K562 (cell line): ENCODE measurements around the gene PCOLCE2. TPM values are rescaled to one million over a fixed set of nuclear protein-coding genes. Genes with fewer than 3 reads are reported as not detected.

Source experiments
- FOXJ2 ChIP-seq: fragments of 200-800 bp; sonication (Bioruptor generic); IDR thresholded peaks from 2 replicates; pipeline ENCODE4 v1.6.1; 2016; ENCODE audit warnings: missing genetic modification characterization, missing compliant biosample characterization
- KAT8 ChIP-seq: fragments of 450-650 bp; IDR thresholded peaks from 2 replicates; pipeline ENCODE4 v1.6.1; 2016; ENCODE audit warnings: low read depth, mild to moderate bottlenecking
- MCM3 ChIP-seq: fragments of 450-650 bp; IDR thresholded peaks from 2 replicates; pipeline ENCODE4 v1.6.1; 2016
- NEUROD1 ChIP-seq: fragments of 150-350 bp; IDR thresholded peaks from 2 replicates; pipeline ENCODE4 v1.6.1; 2014; ENCODE audit warnings: borderline replicate concordance, low read length, low read depth; ENCODE audit not compliant: partially characterized antibody
- NFE2 ChIP-seq: IDR thresholded peaks from 2 replicates; pipeline ENCODE4 v1.6.1; 2014; ENCODE audit warnings: antibody characterized with exemption, low read depth
- RBBP5 ChIP-seq: fragments of 200-600 bp; sonication (generic); IDR thresholded peaks from 2 replicates; pipeline ENCODE4 v1.6.1; 2012; ENCODE audit warnings: borderline replicate concordance, mild to moderate bottlenecking, low read length, control low read depth, inconsistent platforms; ENCODE audit not compliant: insufficient read depth, poor library complexity, severe bottlenecking
- SAFB ChIP-seq: fragments of 200-400 bp; formaldehyde crosslinking; IDR thresholded peaks from 2 replicates; pipeline ENCODE4 v1.6.1; 2017; ENCODE audit warnings: low read depth, low read length, borderline replicate concordance
- TBP ChIP-seq: optimal IDR thresholded peaks from 2 replicates; pipeline ENCODE3; 2011; ENCODE audit warnings: low read depth, low read length, improper control_type of control experiment
- ZKSCAN3 ChIP-seq: fragments of 250-450 bp; sonication (Bioruptor Pico); IDR thresholded peaks from 2 replicates; pipeline ENCODE4 v1.4.0; 2020
- ZNF3 ChIP-seq: fragments of 250-450 bp; sonication (Bioruptor Pico); IDR thresholded peaks from 2 replicates; pipeline ENCODE4 v1.5.0; 2021; ENCODE audit warnings: mild to moderate bottlenecking, moderate library complexity
- ZNF644 ChIP-seq: fragments of 200-800 bp; sonication (Bioruptor generic); IDR thresholded peaks from 2 replicates; pipeline ENCODE4 v1.6.1; 2016; ENCODE audit warnings: low read depth, missing genetic modification characterization, missing compliant biosample characterization
- polyA plus RNA-seq, 8 experiments: library from polyadenylated mRNA; depleted of rRNA in 4 of 8; stranded (reverse) in 5 of 8; unstranded in 3 of 8; fragments of >200 nt; fragmentation: Nextera tagmentation in 2 of 8; fragmentation: Illumina TruSeq in 1 of 8; extraction: Ambion mirVana in 2 of 8; extraction: Trizol in 1 of 8; gene quantifications; 2 replicates each; pipeline versions ENCODE4 v1.2.1 to v1.2.3, GENCODE V29; 2011 to 2014; ENCODE audit warnings: inconsistent platforms in 1 of 8, missing spikeins in 1 of 8
- total RNA-seq, 7 experiments: library from RNA; depleted of rRNA in 6 of 7; stranded (reverse); fragments of >200 nt in 6 of 7; fragmentation: Illumina TruSeq in 2 of 7; extraction: Trizol in 2 of 7; gene quantifications; 2 replicates each; pipeline versions ENCODE4 v1.2.1 to v1.2.3, GENCODE V29; 2011 to 2021; ENCODE audit warnings: low replicate concordance in 1 of 7
- TF ChIP-seq, protein P1 (sequence below): fragments of 250-450 bp; sonication (Bioruptor Pico); IDR thresholded peaks from 2 replicates; pipeline ENCODE4 v1.6.1; 2021; ENCODE audit warnings: mild to moderate bottlenecking
- TF ChIP-seq, protein P2 (sequence below): sonication (generic); formaldehyde crosslinking; IDR thresholded peaks from 2 replicates; pipeline ENCODE4 v1.8.1; 2022; ENCODE audit warnings: missing genetic modification reagents
- TF ChIP-seq, protein P3 (sequence below): fragments of 250-450 bp; sonication (Bioruptor Pico); IDR thresholded peaks from 2 replicates; pipeline ENCODE4 v1.5.0; 2021
- TF ChIP-seq, protein P4 (sequence below), 2 experiments: fragments of 200-800 bp in 1 of 2; sonication (Bioruptor generic) in 1 of 2; sonication (generic) in 1 of 2; formaldehyde crosslinking in 1 of 2; IDR thresholded peaks in 1 of 2; conservative IDR thresholded peaks in 1 of 2; 2 replicates each; pipeline versions ENCODE4 v1.5.0 to v1.6.1; 2016 to 2020; ENCODE audit warnings: missing compliant biosample characterization in 1 of 2, missing genetic modification characterization in 1 of 2, missing genetic modification reagents in 1 of 2
- TF ChIP-seq, protein P5 (sequence below): sonication (generic); formaldehyde crosslinking; IDR thresholded peaks from 2 replicates; pipeline ENCODE4 v1.8.0; 2022; ENCODE audit warnings: mild to moderate bottlenecking, missing genetic modification reagents
- TF ChIP-seq, protein P6 (sequence below): sonication (generic); formaldehyde crosslinking; IDR thresholded peaks from 2 replicates; pipeline ENCODE4 v1.9.0; 2022; ENCODE audit warnings: mild to moderate bottlenecking, missing genetic modification reagents
- TF ChIP-seq, protein P7 (sequence below), 2 experiments: fragments of 250-450 bp in 1 of 2; fragments of 450-650 bp in 1 of 2; sonication (Bioruptor Pico) in 1 of 2; IDR thresholded peaks; 2 replicates each; pipeline versions ENCODE4 v1.6.1 to v1.8.0; 2016 to 2021; ENCODE audit warnings: mild to moderate bottlenecking in 2 of 2, moderate library complexity in 2 of 2, missing compliant biosample characterization in 1 of 2, missing genetic modification characterization in 1 of 2

The PCOLCE2 gene
- total and polyA plus RNA-seq, 9 of the 15 experiments (the other 6 are each of a cell fraction or from before 2014, with no cell fraction given) = 0.18 to 1.2 (median 0.65) TPM

DNA sequence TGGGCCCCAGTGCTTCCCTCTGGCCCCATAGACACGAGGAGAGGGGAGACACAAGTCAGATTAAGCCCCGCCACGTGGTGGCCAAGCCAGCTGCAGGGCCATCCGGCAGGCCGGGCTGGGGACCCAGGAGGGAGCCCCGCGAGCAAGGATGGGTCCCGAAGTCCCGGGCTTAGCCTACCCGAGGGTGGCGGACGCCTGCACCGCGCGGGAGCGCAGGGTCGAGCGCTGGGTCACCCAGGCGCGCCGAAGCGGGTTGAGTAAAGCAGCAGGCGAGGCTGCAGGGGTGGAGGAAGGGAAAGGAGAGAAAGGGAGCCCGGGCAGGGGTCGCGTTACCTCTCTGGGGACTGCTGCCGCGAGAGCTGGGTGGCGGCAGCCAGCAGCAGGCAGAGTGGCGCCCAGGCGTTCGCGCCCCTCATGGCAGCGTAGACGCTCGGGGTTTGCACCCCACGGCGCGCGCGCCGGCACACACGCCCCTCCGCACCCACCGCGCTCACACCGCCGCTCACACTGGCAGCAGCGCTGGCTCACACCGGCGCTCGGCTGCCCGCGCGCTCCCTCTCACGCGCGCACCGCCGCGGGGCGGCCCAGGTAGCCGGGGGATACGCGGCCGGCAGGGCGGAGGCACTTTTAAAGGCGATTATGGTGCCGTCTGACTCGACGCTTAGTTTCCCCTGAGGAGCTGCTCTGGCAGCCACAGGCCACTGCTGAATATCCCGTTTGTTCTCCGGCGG lies at the start of gene PCOLCE2 (continued):
- TF ChIP-seq RBBP5 (no peak), TBP (no peak), FOXJ2 (tag) (no peak), MCM3 (no peak), ZNF644 (no peak), KAT8 (no peak), SAFB (no peak), ZNF3 (no peak), NFE2 (no peak), NEUROD1 (no peak), ZKSCAN3 (CRISPR knock-in tag) (no peak)
- TF ChIP-seq, protein P1, sequence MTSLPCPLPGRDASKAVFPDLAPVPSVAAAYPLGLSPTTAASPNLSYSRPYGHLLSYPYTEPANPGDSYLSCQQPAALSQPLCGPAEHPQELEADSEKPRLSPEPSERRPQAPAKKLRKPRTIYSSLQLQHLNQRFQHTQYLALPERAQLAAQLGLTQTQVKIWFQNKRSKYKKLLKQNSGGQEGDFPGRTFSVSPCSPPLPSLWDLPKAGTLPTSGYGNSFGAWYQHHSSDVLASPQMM = no peak
- TF ChIP-seq, protein P2, sequence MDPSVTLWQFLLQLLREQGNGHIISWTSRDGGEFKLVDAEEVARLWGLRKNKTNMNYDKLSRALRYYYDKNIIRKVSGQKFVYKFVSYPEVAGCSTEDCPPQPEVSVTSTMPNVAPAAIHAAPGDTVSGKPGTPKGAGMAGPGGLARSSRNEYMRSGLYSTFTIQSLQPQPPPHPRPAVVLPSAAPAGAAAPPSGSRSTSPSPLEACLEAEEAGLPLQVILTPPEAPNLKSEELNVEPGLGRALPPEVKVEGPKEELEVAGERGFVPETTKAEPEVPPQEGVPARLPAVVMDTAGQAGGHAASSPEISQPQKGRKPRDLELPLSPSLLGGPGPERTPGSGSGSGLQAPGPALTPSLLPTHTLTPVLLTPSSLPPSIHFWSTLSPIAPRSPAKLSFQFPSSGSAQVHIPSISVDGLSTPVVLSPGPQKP (CRISPR knock-in tag) = no peak
- TF ChIP-seq, protein P3, sequence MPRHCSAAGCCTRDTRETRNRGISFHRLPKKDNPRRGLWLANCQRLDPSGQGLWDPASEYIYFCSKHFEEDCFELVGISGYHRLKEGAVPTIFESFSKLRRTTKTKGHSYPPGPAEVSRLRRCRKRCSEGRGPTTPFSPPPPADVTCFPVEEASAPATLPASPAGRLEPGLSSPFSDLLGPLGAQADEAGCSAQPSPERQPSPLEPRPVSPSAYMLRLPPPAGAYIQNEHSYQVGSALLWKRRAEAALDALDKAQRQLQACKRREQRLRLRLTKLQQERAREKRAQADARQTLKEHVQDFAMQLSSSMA (CRISPR knock-in tag) = no peak
- TF ChIP-seq, protein P4, sequence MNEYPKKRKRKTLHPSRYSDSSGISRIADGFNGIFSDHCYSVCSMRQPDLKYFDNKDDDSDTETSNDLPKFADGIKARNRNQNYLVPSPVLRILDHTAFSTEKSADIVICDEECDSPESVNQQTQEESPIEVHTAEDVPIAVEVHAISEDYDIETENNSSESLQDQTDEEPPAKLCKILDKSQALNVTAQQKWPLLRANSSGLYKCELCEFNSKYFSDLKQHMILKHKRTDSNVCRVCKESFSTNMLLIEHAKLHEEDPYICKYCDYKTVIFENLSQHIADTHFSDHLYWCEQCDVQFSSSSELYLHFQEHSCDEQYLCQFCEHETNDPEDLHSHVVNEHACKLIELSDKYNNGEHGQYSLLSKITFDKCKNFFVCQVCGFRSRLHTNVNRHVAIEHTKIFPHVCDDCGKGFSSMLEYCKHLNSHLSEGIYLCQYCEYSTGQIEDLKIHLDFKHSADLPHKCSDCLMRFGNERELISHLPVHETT (CRISPR knock-in tag; conservative IDR thresholded peaks at IDR 0.05 in 1 of 2, IDR thresholded peaks at IDR 0.05 in 1 of 2) = no peak
- TF ChIP-seq, protein P5, sequence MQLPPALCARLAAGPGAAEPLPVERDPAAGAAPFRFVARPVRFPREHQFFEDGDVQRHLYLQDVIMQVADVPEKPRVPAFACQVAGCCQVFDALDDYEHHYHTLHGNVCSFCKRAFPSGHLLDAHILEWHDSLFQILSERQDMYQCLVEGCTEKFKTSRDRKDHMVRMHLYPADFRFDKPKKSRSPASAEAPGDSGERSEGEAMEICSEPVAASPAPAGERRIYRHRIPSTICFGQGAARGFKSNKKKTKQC = peak; percentile 43; the same call in 1 of the 2 replicates
- TF ChIP-seq, protein P6, sequence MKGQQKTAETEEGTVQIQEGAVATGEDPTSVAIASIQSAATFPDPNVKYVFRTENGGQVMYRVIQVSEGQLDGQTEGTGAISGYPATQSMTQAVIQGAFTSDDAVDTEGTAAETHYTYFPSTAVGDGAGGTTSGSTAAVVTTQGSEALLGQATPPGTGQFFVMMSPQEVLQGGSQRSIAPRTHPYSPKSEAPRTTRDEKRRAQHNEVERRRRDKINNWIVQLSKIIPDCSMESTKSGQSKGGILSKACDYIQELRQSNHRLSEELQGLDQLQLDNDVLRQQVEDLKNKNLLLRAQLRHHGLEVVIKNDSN (CRISPR knock-in tag) = no peak
- TF ChIP-seq, protein P7, sequence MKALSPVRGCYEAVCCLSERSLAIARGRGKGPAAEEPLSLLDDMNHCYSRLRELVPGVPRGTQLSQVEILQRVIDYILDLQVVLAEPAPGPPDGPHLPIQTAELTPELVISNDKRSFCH (CRISPR knock-in tag; IDR thresholded peaks at IDR 0.05) = no peak
- TF ChIP-seq, protein P7 (tag; IDR thresholded peaks at IDR 0.05) = no peak
